Ishikawa (cell line): ENCODE results near the gene FAAP20.

Source experiments
- CEBPB ChIP-seq: IDR thresholded peaks from 2 replicates; pipeline ENCODE4 v1.6.1; 2012
- CREB1 ChIP-seq: IDR thresholded peaks from 2 replicates; pipeline ENCODE4 v1.6.1; 2012; ENCODE audit warnings: low read depth
- EGR1 ChIP-seq: IDR thresholded peaks from 2 replicates; pipeline ENCODE4 v1.6.1; 2012
- EP300 ChIP-seq: IDR thresholded peaks from 2 replicates; pipeline ENCODE4 v1.6.1; 2012; ENCODE audit warnings: borderline replicate concordance
- FOXM1 ChIP-seq: IDR thresholded peaks from 2 replicates; pipeline ENCODE4 v1.6.1; 2012; ENCODE audit warnings: low read depth, borderline replicate concordance
- MAX ChIP-seq: IDR thresholded peaks from 2 replicates; pipeline ENCODE4 v1.6.1; 2012
- NFIC ChIP-seq: IDR thresholded peaks from 2 replicates; pipeline ENCODE4 v1.6.1; 2012
- RAD21 ChIP-seq: IDR thresholded peaks from 2 replicates; pipeline ENCODE4 v1.6.1; 2012; ENCODE audit warnings: low read depth
- REST ChIP-seq: IDR thresholded peaks from 2 replicates; pipeline ENCODE4 v1.6.1; 2012; ENCODE audit warnings: low read depth, mild to moderate bottlenecking
- TAF1 ChIP-seq: IDR thresholded peaks from 2 replicates; pipeline ENCODE4 v1.6.1; 2012; ENCODE audit warnings: low read depth, mild to moderate bottlenecking
- TCF12 ChIP-seq: IDR thresholded peaks from 2 replicates; pipeline ENCODE4 v1.6.1; 2012; ENCODE audit warnings: low read depth
- TEAD4 ChIP-seq: IDR thresholded peaks from 2 replicates; pipeline ENCODE4 v1.6.1; 2012
- USF1 ChIP-seq: IDR thresholded peaks from 2 replicates; pipeline ENCODE4 v1.6.1; 2012
- YY1 ChIP-seq: IDR thresholded peaks from 2 replicates; pipeline ENCODE4 v1.6.1; 2012; ENCODE audit warnings: low read depth
- ZBTB7A ChIP-seq: IDR thresholded peaks from 2 replicates; pipeline ENCODE4 v1.6.1; 2012; ENCODE audit warnings: low read depth

The FAAP20 gene

GRCh38 chr1:2166695-2167094 is 27.9 kb downstream of the FAAP20 start:
- TF ChIP-seq USF1 (no peak), ZBTB7A (no peak), EGR1 (no peak), NFIC (no peak), CREB1 (no peak), TAF1 (no peak), MAX (no peak), RAD21 (no peak), TCF12 (no peak), REST (no peak), EP300 (no peak), YY1 (no peak), FOXM1 (no peak)

GRCh38 chr1:2166254-2166653 is 28.3 kb downstream of the FAAP20 start:
- no peak for TF ChIP-seq MAX
- no peak for TF ChIP-seq TCF12
- no peak for TF ChIP-seq NFIC

- TF ChIP-seq NFIC (no peak), EGR1 (no peak), CREB1 (no peak), REST (no peak), MAX (no peak), CEBPB (no peak), FOXM1 (no peak), TEAD4 (no peak), TCF12 (no peak), RAD21 (no peak), YY1 (no peak), USF1 (no peak), ZBTB7A (no peak), TAF1 (no peak), EP300 (no peak)
These were observed 28.9 kb downstream of the FAAP20 start for GRCh38 chr1:2165646-2166045.

- no peak for TF ChIP-seq YY1
- no peak for TF ChIP-seq REST
- no peak for TF ChIP-seq RAD21
- TF ChIP-seq TCF12 = no peak
- no peak for TF ChIP-seq EP300
- TF ChIP-seq ZBTB7A = no peak
- no peak for TF ChIP-seq TEAD4
- no peak for TF ChIP-seq USF1
- no peak for TF ChIP-seq TAF1
- TF ChIP-seq NFIC = no peak
- TF ChIP-seq CREB1 = no peak
- TF ChIP-seq CEBPB = no peak
- no peak for TF ChIP-seq EGR1
- no peak for TF ChIP-seq MAX
- TF ChIP-seq FOXM1 = no peak
These were observed 31.4 kb downstream of the FAAP20 start for GRCh38 chr1:2163205-2163604.
